Activated T-helper 1 cell treated with anti-CD3 and anti-CD28 coated beads, Interleukin-12 subunit alpha, Interleukin-12 subunit beta, Interleukin-2, Interleukin-4 antibody, amounts not matched to agents 30 ng/mL and 10 ng/mL and 1 ng/mL, durations not matched to agents 14 hours and 24 hours and 36 hours (primary cell): ENCODE measurements around the gene CNTLN. TPM values are rescaled to one million over a fixed set of nuclear protein-coding genes. Genes with fewer than 3 reads are reported as not detected.

Experiments
- DNase-seq: peaks from one replicate; pipeline ENCODE4 v3.0.0; 2021; ENCODE audit warnings: low spot score
- H3K27ac Mint-ChIP-seq: one replicate; pipeline ENCODE4 v1.8.0; 2021; ENCODE audit warnings: mild to moderate bottlenecking, mixed read lengths
- H3K27me3 Mint-ChIP-seq: one replicate; pipeline ENCODE4 v1.8.0; 2022; ENCODE audit warnings: mild to moderate bottlenecking, moderate library complexity, mixed read lengths; ENCODE audit not compliant: insufficient read depth
- H3K36me3 Mint-ChIP-seq: one replicate; pipeline ENCODE4 v1.8.0; 2021; ENCODE audit warnings: low read depth, mixed read lengths
- H3K4me1 Mint-ChIP-seq: one replicate; pipeline ENCODE4 v1.8.0; 2021; ENCODE audit warnings: low read depth, mixed read lengths
- H3K4me3 Mint-ChIP-seq: one replicate; pipeline ENCODE4 v1.8.0; 2021; ENCODE audit warnings: mild to moderate bottlenecking, moderate library complexity, mixed read lengths
- H3K9me3 Mint-ChIP-seq: one replicate; pipeline ENCODE4 v1.8.0; 2021; ENCODE audit warnings: mixed read lengths
- intact Hi-C: fragments of 100-400 bp; cut with micrococcal nuclease; formaldehyde crosslinking; loops from one replicate; pipeline ENCODE4 v1.15.1; 2024
- total RNA-seq: library from RNA; stranded (reverse); gene quantifications from 2 replicates; pipeline ENCODE4 v1.2.3, GENCODE V29; 2022

CNTLN gene
- total RNA-seq, 1 donor from 2014 or later, result 1.5 TPM

GRCh38 chr9:17477816-17478215 is 343.0 kb downstream of the CNTLN start:
- Mint-ChIP-seq H3K4me1 (no peaks in the 10 kb centered on the region), H3K9me3 (no peaks in the 10 kb centered on the region), H3K4me3 (no peak overlapping the region), H3K36me3 (no peaks in the 10 kb centered on the region), H3K27ac (no peak overlapping the region), H3K27me3 (no peaks in the 10 kb centered on the region)
- DNase-seq, result no peak
- intact Hi-C loops, result no loop called here

GRCh38 chr9:17480966-17481365 is 346.1 kb downstream of the CNTLN start:
- no peak for DNase-seq
- Mint-ChIP-seq H3K27me3 (no peaks in the 10 kb centered on the region), H3K9me3 (no peaks in the 10 kb centered on the region), H3K27ac (no peak overlapping the region), H3K4me3 (no peak overlapping the region), H3K36me3 (no peaks in the 10 kb centered on the region), H3K4me1 (no peaks in the 10 kb centered on the region)
- intact Hi-C loops, result no loop called here

GRCh38 chr9:17481565-17481964 is 346.7 kb downstream of the CNTLN start:
- no peaks in the 10 kb centered on the region for H3K36me3 Mint-ChIP-seq
- H3K27ac Mint-ChIP-seq, result no peak overlapping the region
- H3K4me3 Mint-ChIP-seq, result no peak overlapping the region
- no peaks in the 10 kb centered on the region for H3K27me3 Mint-ChIP-seq
- no peaks in the 10 kb centered on the region for H3K4me1 Mint-ChIP-seq
- H3K9me3 Mint-ChIP-seq, result no peaks in the 10 kb centered on the region
- DNase-seq, result no peak
- intact Hi-C loops, result no loop called here

GRCh38 chr9:17484906-17485305 is 350.1 kb downstream of the CNTLN start:
- no peak overlapping the region for H3K27ac Mint-ChIP-seq
- DNase-seq, result no peak
- H3K27me3 Mint-ChIP-seq, result no peaks in the 10 kb centered on the region
- H3K36me3 Mint-ChIP-seq, result no peaks in the 10 kb centered on the region
- no peaks in the 10 kb centered on the region for H3K4me1 Mint-ChIP-seq
- H3K4me3 Mint-ChIP-seq, result no peak overlapping the region
- intact Hi-C loops, result no loop called here
- H3K9me3 Mint-ChIP-seq, result no peaks in the 10 kb centered on the region

- no peaks in the 10 kb centered on the region for H3K36me3 Mint-ChIP-seq
- H3K27me3 Mint-ChIP-seq, result no peaks in the 10 kb centered on the region
- no peak overlapping the region for H3K27ac Mint-ChIP-seq
- no peaks in the 10 kb centered on the region for H3K9me3 Mint-ChIP-seq
- no peak for DNase-seq
- H3K4me1 Mint-ChIP-seq, result no peaks in the 10 kb centered on the region
- intact Hi-C loops, result no loop called here
- no peak overlapping the region for H3K4me3 Mint-ChIP-seq
Observed at GRCh38 chr9:17486396-17486795, 351.6 kb downstream of the CNTLN start.

- intact Hi-C loops, result no loop called here
- Mint-ChIP-seq H3K36me3 (no peaks in the 10 kb centered on the region), H3K4me1 (no peaks in the 10 kb centered on the region), H3K27me3 (no peaks in the 10 kb centered on the region), H3K27ac (no peak overlapping the region), H3K4me3 (no peak overlapping the region), H3K9me3 (no peaks in the 10 kb centered on the region)
- DNase-seq, result no peak
Observed at GRCh38 chr9:17487467-17487866, 352.6 kb downstream of the CNTLN start.

- no peaks in the 10 kb centered on the region for H3K27me3 Mint-ChIP-seq
- no peak for DNase-seq
- H3K9me3 Mint-ChIP-seq, result no peaks in the 10 kb centered on the region
- H3K27ac Mint-ChIP-seq, result no peak overlapping the region
- H3K4me1 Mint-ChIP-seq, result no peaks in the 10 kb centered on the region
- H3K4me3 Mint-ChIP-seq, result no peak overlapping the region
- H3K36me3 Mint-ChIP-seq, result no peaks in the 10 kb centered on the region
- intact Hi-C loops, result no loop called here
Observed at GRCh38 chr9:17488662-17489061, 353.8 kb downstream of the CNTLN start.

- no peak for DNase-seq
- intact Hi-C loops, result no loop called here
- H3K27ac Mint-ChIP-seq, result no peak overlapping the region
- H3K9me3 Mint-ChIP-seq, result no peaks in the 10 kb centered on the region
- no peaks in the 10 kb centered on the region for H3K36me3 Mint-ChIP-seq
- H3K4me1 Mint-ChIP-seq, result no peaks in the 10 kb centered on the region
- H3K27me3 Mint-ChIP-seq, result no peaks in the 10 kb centered on the region
- H3K4me3 Mint-ChIP-seq, result no peak overlapping the region
Observed at GRCh38 chr9:17490110-17490509, 355.3 kb downstream of the CNTLN start.

- Mint-ChIP-seq H3K9me3 (no peaks in the 10 kb centered on the region), H3K36me3 (no peaks in the 10 kb centered on the region), H3K27ac (no peak overlapping the region), H3K4me3 (no peak overlapping the region), H3K4me1 (no peaks in the 10 kb centered on the region), H3K27me3 (no peaks in the 10 kb centered on the region)
- intact Hi-C loops, result no loop called here
- DNase-seq, result no peak
Observed at GRCh38 chr9:17491780-17492179, 356.9 kb downstream of the CNTLN start.

- Mint-ChIP-seq H3K36me3 (no peaks in the 10 kb centered on the region), H3K9me3 (no peaks in the 10 kb centered on the region), H3K27me3 (no peaks in the 10 kb centered on the region), H3K27ac (no peak overlapping the region), H3K4me3 (no peak overlapping the region), H3K4me1 (no peaks in the 10 kb centered on the region)
- DNase-seq, result no peak
- intact Hi-C loops, result no loop called here
Observed at GRCh38 chr9:17503196-17503595, 368.4 kb downstream of the CNTLN start.

- H3K4me1 Mint-ChIP-seq, result no peaks in the 10 kb centered on the region
- no peak overlapping the region for H3K4me3 Mint-ChIP-seq
- intact Hi-C loops, result no loop called here
- no peaks in the 10 kb centered on the region for H3K27me3 Mint-ChIP-seq
- no peak overlapping the region for H3K27ac Mint-ChIP-seq
- no peaks in the 10 kb centered on the region for H3K9me3 Mint-ChIP-seq
- DNase-seq, result no peak
- H3K36me3 Mint-ChIP-seq, result no peaks in the 10 kb centered on the region
Observed at GRCh38 chr9:17509151-17509550, 374.3 kb downstream of the CNTLN start.

GRCh38 chr9:17509701-17510100 is 374.9 kb downstream of the CNTLN start:
- intact Hi-C loops, result no loop called here
- no peak for DNase-seq
- Mint-ChIP-seq H3K27ac (no peak overlapping the region), H3K4me1 (no peaks in the 10 kb centered on the region), H3K4me3 (no peak overlapping the region), H3K27me3 (no peaks in the 10 kb centered on the region), H3K36me3 (no peaks in the 10 kb centered on the region), H3K9me3 (no peaks in the 10 kb centered on the region)

- no peak overlapping the region for H3K27ac Mint-ChIP-seq
- H3K27me3 Mint-ChIP-seq, result no peaks in the 10 kb centered on the region
- DNase-seq, result no peak
- H3K4me3 Mint-ChIP-seq, result no peak overlapping the region
- no peaks in the 10 kb centered on the region for H3K4me1 Mint-ChIP-seq
- intact Hi-C loops, result no loop called here
- H3K9me3 Mint-ChIP-seq, result no peaks in the 10 kb centered on the region
- H3K36me3 Mint-ChIP-seq, result no peaks in the 10 kb centered on the region
Observed at GRCh38 chr9:17519761-17520160, 384.9 kb downstream of the CNTLN start.

- H3K9me3 Mint-ChIP-seq, result no peaks in the 10 kb centered on the region
- DNase-seq, result no peak
- H3K36me3 Mint-ChIP-seq, result no peaks in the 10 kb centered on the region
- H3K4me3 Mint-ChIP-seq, result no peak overlapping the region
- intact Hi-C loops, result no loop called here
- H3K27ac Mint-ChIP-seq, result no peak overlapping the region
- H3K4me1 Mint-ChIP-seq, result no peaks in the 10 kb centered on the region
- H3K27me3 Mint-ChIP-seq, result no peaks in the 10 kb centered on the region
Observed at GRCh38 chr9:17520268-17521064, 385.6 kb downstream of the CNTLN start.
